Heart left ventricle (tissue), 16 donors: ENCODE results near the gene GATAD2B. TPM values are rescaled to one million over a fixed set of nuclear protein-coding genes. Genes with fewer than 3 reads are reported as not detected.

ENCODE experiments used
- ATAC-seq, 4 donors: fragments of 200-7000 bp; cut with Tn5 transposase; one replicate each; pipeline ENCODE4 v1.9.1; 2020 to 2022; ENCODE audit warnings: moderate library complexity in 4 of 4, mild to moderate bottlenecking in 3 of 4, moderate number of reproducible peaks in 1 of 4
- DNase-seq, 5 donors: peaks; one replicate each; pipeline ENCODE4 v3.0.0-alpha.2; 2020
- H3K27ac ChIP-seq, 12 donors: fragments of 200-600 bp; sonication (generic) in 4 of 12; one replicate each; pipeline versions ENCODE4 v1.5.0 to v1.8.0; 2016 to 2022; ENCODE audit warnings: mild to moderate bottlenecking in 2 of 12
- H3K27me3 ChIP-seq, 9 donors: fragments of 200-600 bp; sonication (generic) in 2 of 9; one replicate each; pipeline versions ENCODE4 v1.5.1 to v1.8.0; 2016 to 2022; ENCODE audit warnings: mild to moderate bottlenecking in 3 of 9
- H3K36me3 ChIP-seq, 9 donors: fragments of 200-600 bp; sonication (generic) in 2 of 9; one replicate each; pipeline versions ENCODE4 v1.5.0 to v1.8.0; 2018 to 2022; ENCODE audit warnings: mild to moderate bottlenecking in 2 of 9
- H3K4me1 ChIP-seq, 12 donors: fragments of 200-600 bp; sonication (generic) in 4 of 12; one replicate each; pipeline versions ENCODE4 v1.5.0 to v1.8.0; 2016 to 2022; ENCODE audit warnings: mild to moderate bottlenecking in 3 of 12
- H3K4me3 ChIP-seq, 12 donors: fragments of 200-600 bp; sonication (generic) in 4 of 12; one replicate each; pipeline versions ENCODE4 v1.5.0 to v1.8.0; 2017 to 2022; ENCODE audit warnings: mild to moderate bottlenecking in 9 of 12, moderate library complexity in 4 of 12
- H3K9me3 ChIP-seq, 12 donors: fragments of 200-600 bp; sonication (generic) in 4 of 12; one replicate each; pipeline versions ENCODE4 v1.5.0 to v1.8.0; 2016 to 2022; ENCODE audit warnings: mild to moderate bottlenecking in 1 of 12
- POLR2A ChIP-seq, 2 donors: fragments of 450-650 bp; IDR thresholded peaks; one replicate each; pipeline ENCODE4 v1.6.1; 2017; ENCODE audit warnings: antibody characterized with exemption in 2 of 2, mild to moderate bottlenecking in 2 of 2, moderate library complexity in 2 of 2
- WGBS, 4 donors: extraction: QIAGEN DNeasy Blood & Tissue Kit in 2 of 4; methylation state at CpG; one replicate each; pipeline versions ENCODE4 v1.1.5 to v1.1.7; 2013 to 2018; 5-methylcytosine and 5-hydroxymethylcytosine counted together
- intact Hi-C, 10 donors: fragments of 100-400 bp; cut with DNase I; formaldehyde crosslinking; loops; one replicate each; pipeline versions ENCODE4 v1.11.1 to v1.14.2; 2022
- polyA plus RNA-seq, 2 donors: library from polyadenylated mRNA; stranded (reverse); fragments of 200-250 nt; gene quantifications; one replicate each; pipeline ENCODE4 v1.2.3, GENCODE V29; 2013
- total RNA-seq, 9 donors: library from RNA; depleted of rRNA in 2 of 9; stranded (reverse); fragments of >200 nt in 2 of 9; fragmentation: NEBNext Ultra II Directional in 3 of 9; extraction: Animal tissue kit (Norgen Biotek cat#: 25700) in 3 of 9; gene quantifications; one replicate each; pipeline versions ENCODE4 v1.1.0 to v1.2.4, GENCODE V29; 2016 to 2023
- TF ChIP-seq, protein P1 (sequence below), 12 donors: fragments of 200-600 bp; sonication (generic) in 4 of 12; IDR thresholded peaks; one replicate each; pipeline versions ENCODE4 v1.5.0 to v1.8.0; 2018 to 2022; ENCODE audit warnings: antibody characterized with exemption in 12 of 12, mild to moderate bottlenecking in 5 of 12
- donor health status: ischemic (EF 13 %, LVEDD 7.1; RV severe dilation, severe dysfunction).
- donor health status: healthy with polysubstance abuse.
- donor health status: DM: no; HTN: yes; CAD: no.
- donor health status: DM: no; HTN: no; CAD: no.
- donor health status: ischemic (EF 25% LVEDD 6.9; RV normal size, moderate dysfunction).
- donor health status: ischemic (EF 25% LVEDD 5.7; RV mildly dilated, moderate dysfunction).
- donor health status: healthy.
- donor health status: DM: yes; HTN: yes; CAD: no.
- donor health status: ischemic (EF 35%, LVEDD 5.7; RV mildly dilated, moderate dysfunction).
- donor health status: nonischemic (EF 11% LVEDD 7.7; RV severe dilation, severe dysfunction).
- donor health status: DM: yes; HTN: yes; CAD: no.
- donor health status: PGD.
- donor health status: ischemic (EF 29% LVEDD 5.4; RV normal size, mild dysfunction).
- donor health status: nonischemic (EF 23%, LVEDD 6.1; RV moderate dilation, normal function).

Gene GATAD2B
- total and polyA plus RNA-seq, 11 donors, result 5.6 to 53.9 (median 34.5) TPM

DNA sequence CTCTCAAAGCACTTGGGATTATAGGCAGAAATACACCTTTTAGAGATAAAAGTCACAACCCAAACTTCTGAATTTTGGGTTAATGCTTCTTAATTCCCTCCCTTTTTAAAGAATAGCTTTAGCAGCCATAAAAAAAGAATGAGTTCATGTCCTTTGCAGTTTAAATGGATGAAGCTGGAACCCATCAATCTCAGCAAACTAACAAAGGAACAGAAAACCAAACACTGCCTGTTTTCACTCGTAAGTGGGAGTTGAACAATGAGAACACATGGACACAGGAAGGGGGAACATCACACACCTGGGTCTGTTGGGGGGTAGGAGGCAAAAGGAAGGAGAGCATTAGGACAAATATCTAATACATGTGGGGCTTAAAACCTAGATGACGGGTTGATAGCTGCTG, 91.7 kb downstream of the GATAD2B start:
- no peak overlapping the region for H3K4me3 ChIP-seq
- H3K9me3 ChIP-seq, result no peaks in the 10 kb centered on the region
- H3K4me1 ChIP-seq, result peaks cover 0 to 7% (median under 1%) of the 10 kb centered on the region in 12 donors
- intact Hi-C loops, result loop anchor here in 3 of 10 donors (5.0 to 10.0 kb wide), 3 partner anchors 46 to 74 kb away; no protein-coding TSS in a partner anchor
- 79 to 88% (median 84%) methylated on average over 2 of the region's 2 CpGs for WGBS, 4 donors
- H3K27me3 ChIP-seq, result no peaks in the 10 kb centered on the region
- no peak for ATAC-seq
- no peak overlapping the region for H3K27ac ChIP-seq
- peaks cover 0 to 34% (median 21%) of the 10 kb centered on the region in 9 donors for H3K36me3 ChIP-seq
- TF ChIP-seq POLR2A (IDR thresholded peaks at IDR 0.05), result no peak
- TF ChIP-seq, protein P1, sequence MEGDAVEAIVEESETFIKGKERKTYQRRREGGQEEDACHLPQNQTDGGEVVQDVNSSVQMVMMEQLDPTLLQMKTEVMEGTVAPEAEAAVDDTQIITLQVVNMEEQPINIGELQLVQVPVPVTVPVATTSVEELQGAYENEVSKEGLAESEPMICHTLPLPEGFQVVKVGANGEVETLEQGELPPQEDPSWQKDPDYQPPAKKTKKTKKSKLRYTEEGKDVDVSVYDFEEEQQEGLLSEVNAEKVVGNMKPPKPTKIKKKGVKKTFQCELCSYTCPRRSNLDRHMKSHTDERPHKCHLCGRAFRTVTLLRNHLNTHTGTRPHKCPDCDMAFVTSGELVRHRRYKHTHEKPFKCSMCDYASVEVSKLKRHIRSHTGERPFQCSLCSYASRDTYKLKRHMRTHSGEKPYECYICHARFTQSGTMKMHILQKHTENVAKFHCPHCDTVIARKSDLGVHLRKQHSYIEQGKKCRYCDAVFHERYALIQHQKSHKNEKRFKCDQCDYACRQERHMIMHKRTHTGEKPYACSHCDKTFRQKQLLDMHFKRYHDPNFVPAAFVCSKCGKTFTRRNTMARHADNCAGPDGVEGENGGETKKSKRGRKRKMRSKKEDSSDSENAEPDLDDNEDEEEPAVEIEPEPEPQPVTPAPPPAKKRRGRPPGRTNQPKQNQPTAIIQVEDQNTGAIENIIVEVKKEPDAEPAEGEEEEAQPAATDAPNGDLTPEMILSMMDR (IDR thresholded peaks at IDR 0.05), result no peak
- DNase-seq, result no peak

DNA sequence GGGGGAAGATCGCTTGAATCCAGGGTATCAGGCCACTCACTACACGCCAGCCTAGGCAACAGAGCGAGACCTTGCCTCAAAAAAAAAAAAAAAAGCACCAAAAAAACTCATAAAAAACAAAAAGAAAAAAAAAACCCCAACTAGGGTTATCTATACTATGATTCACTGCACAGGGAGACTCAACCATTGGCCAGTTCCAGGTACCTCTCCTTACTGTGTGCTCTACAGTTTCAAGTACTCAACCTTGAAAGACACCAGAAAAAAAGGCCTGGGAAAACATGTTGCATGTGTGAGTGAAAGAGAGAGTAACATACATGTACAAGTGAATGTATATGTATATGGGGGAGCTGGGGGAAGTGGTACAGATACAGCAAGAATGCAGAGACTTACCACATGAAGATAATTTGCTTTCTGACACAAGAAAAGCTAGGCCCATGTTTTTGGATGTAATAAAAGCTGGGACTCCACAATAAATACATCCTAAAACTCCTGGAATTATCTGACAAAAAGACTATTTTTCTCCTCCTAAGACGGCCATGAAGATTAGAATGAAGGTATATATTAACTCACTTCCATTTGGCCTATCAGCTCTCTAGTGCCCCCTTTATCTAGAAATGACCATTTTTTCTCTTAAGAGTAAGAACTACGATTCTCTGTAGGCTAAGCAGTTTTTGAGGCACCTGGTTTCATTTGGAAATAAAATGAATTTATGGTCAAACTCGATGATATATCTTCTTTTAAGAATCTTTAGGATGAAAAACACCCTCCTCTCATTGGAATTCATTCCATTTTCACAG, 95.4 kb downstream of the GATAD2B start:
- ATAC-seq, result no peak
- Histone ChIP-seq H3K4me1 (peaks cover 0 to 17% (median 6%) of the 10 kb centered on the region in 12 donors), H3K27me3 (no peaks in the 10 kb centered on the region), H3K27ac (no peak overlapping the region), H3K9me3 (no peaks in the 10 kb centered on the region), H3K4me3 (no peak overlapping the region), H3K36me3 (peaks cover 0 to 48% (median 30%) of the 10 kb centered on the region in 9 donors)
- no peak for DNase-seq
- WGBS, 4 donors, result 87 to 91% (median 90%) methylated on average over 6 of the region's 6 CpGs
- intact Hi-C loops, result loop anchor here in 3 of 10 donors (10.0 kb wide), 2 partner anchors 87 to 97 kb away; partner anchors contain the start of gene GATAD2B (in 2 of the 3)
- TF ChIP-seq, protein P1 (IDR thresholded peaks at IDR 0.05), result no peak
- TF ChIP-seq POLR2A (IDR thresholded peaks at IDR 0.05), result no peak

DNA sequence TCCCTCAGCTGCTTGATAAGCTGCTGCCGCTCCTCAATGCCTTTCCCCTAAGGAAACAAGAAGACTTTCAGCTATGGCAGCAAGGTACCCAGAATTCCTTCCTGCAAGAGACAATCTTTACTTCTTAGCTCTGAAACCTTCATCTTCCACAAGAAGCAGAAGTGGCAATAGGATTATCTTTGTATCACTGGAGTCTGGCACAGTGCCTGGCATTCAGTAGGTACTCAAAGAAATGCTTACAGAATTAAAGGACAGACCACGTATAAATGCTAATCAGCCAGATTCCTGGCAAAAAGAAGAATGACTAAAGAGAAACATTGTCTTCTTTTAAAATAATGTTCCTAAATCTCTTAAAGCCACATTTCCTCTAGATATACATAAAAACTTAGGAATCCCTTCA, 103.9 kb downstream of the GATAD2B start:
- intact Hi-C loops, result no loop called here
- Histone ChIP-seq H3K4me3 (no peak overlapping the region), H3K27me3 (no peaks in the 10 kb centered on the region), H3K4me1 (peaks cover 0 to 19% (median 0%) of the 10 kb centered on the region in 12 donors), H3K9me3 (no peaks in the 10 kb centered on the region), H3K36me3 (peaks cover 0 to 66% (median 61%) of the 10 kb centered on the region in 9 donors), H3K27ac (no peak overlapping the region)
- TF ChIP-seq, protein P1 (IDR thresholded peaks at IDR 0.05), result no peak
- TF ChIP-seq POLR2A (IDR thresholded peaks at IDR 0.05), result no peak
- no peak for ATAC-seq
- DNase-seq, result no peak
- WGBS, 4 donors, result 71 to 84% (median 74%) methylated on average over 2 of the region's 2 CpGs

DNA sequence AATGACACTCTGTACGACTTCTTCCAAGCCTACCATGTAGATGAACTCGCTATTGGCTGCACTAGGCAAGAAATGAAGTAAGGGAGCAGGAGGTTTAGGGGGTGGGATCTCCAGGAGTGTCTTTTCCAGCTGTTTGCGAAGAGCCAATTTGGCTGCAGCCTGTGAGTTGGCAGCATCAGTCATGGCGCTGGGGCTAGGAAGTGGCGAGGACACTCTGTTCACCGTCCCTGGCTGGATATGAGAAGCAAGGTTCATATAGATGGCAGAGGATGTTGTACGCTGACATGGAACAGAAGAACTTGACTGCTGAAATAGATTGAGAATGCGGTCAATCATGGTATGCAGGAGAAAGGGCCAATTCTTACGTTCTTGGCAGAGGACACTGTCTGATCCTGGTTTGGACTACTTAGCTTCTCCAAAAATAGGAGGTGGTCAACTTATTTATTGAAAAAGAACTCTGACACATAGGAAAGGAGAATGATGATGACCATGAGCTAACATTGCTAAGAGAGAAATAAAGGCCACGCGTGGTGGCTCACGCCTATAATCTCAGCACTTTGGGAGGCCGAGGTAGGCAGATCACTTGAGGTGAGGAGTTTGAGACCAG, 106.4 kb downstream of the GATAD2B start:
- H3K27me3 ChIP-seq, result no peaks in the 10 kb centered on the region
- TF ChIP-seq, protein P1 (IDR thresholded peaks at IDR 0.05), result no peak
- H3K4me1 ChIP-seq, result peaks cover 0 to 24% (median 0%) of the 10 kb centered on the region in 12 donors
- H3K36me3 ChIP-seq, result peaks cover 0 to 87% (median 75%) of the 10 kb centered on the region in 9 donors
- no peaks in the 10 kb centered on the region for H3K9me3 ChIP-seq
- peak overlapping the region in 1 of 12 donors; percentile 11 for H3K27ac ChIP-seq
- DNase-seq (no peak), ATAC-seq (peak; percentile 18 to 77 (median 54))
- H3K4me3 ChIP-seq, result no peak overlapping the region
- 76 to 83% (median 79%) methylated on average over 13 of the region's 13 CpGs for WGBS, 4 donors
- intact Hi-C loops, result no loop called here
